Urinary bladder (tissue), 4 donors: Measurements from ENCODE around the gene SUMF1. TPM values are rescaled to one million over a fixed set of nuclear protein-coding genes. Genes with fewer than 3 reads are reported as not detected.
"Not testable (repeated sequence)": the region's sequence is repeated elsewhere in the genome, so short reads cannot be mapped to it uniquely, and the experiment has no call there.

Experiments used
- DNase-seq: peaks from one replicate; pipeline ENCODE4 v3.0.0-alpha.2; 2015; ENCODE audit errors: extremely low spot score
- H3K27ac ChIP-seq: one replicate; pipeline ENCODE4 v1.5.1; 2013; ENCODE audit warnings: low read depth, mild to moderate bottlenecking, moderate library complexity
- H3K36me3 ChIP-seq: one replicate; pipeline ENCODE4 v1.6.1; 2013; ENCODE audit warnings: mild to moderate bottlenecking, moderate library complexity; ENCODE audit not compliant: insufficient read depth
- H3K4me1 ChIP-seq: one replicate; pipeline ENCODE4 v1.6.1; 2013; ENCODE audit warnings: mild to moderate bottlenecking, moderate library complexity; ENCODE audit not compliant: insufficient read depth
- H3K4me3 ChIP-seq: one replicate; pipeline ENCODE4 v1.5.1; 2013; ENCODE audit warnings: low read depth, low read length
- WGBS: extraction: QIAGEN DNeasy Blood & Tissue Kit; methylation state at CpG from one replicate; pipeline ENCODE4 v1.1.7; 2013; 5-methylcytosine and 5-hydroxymethylcytosine counted together
- polyA plus RNA-seq: library from polyadenylated mRNA; stranded (reverse); fragments of 200-250 nt; gene quantifications from one replicate; pipeline ENCODE4 v1.2.3, GENCODE V29; 2013
- total RNA-seq: library from RNA; depleted of rRNA; stranded (reverse); fragments of >200 nt; gene quantifications from one replicate; pipeline ENCODE4 v1.2.3, GENCODE V29; 2014
- donor health status: healthy with polysubstance abuse.
- donor health status: healthy.

The SUMF1 gene
- total and polyA plus RNA-seq, 2 donors: 26.4 to 51.2 TPM

GRCh38 chr3:4332991-4333390 is 134.1 kb downstream of the SUMF1 start:
- no peak for DNase-seq
- Histone ChIP-seq H3K36me3 (no peaks in the 10 kb centered on the region), H3K4me3 (no peak overlapping the region), H3K4me1 (no peaks in the 10 kb centered on the region), H3K27ac (no peak overlapping the region)
- 95% methylated on average over 3 of the region's 3 CpGs for WGBS

- no peak overlapping the region for H3K4me3 ChIP-seq
- no peak overlapping the region for H3K27ac ChIP-seq
- DNase-seq: no peak
- no peaks in the 10 kb centered on the region for H3K4me1 ChIP-seq
- WGBS: 90% methylated on average over 3 of the region's 3 CpGs
- no peaks in the 10 kb centered on the region for H3K36me3 ChIP-seq
Measured at GRCh38 chr3:4332574-4332973, 134.5 kb downstream of the SUMF1 start.

- no peak overlapping the region for H3K4me3 ChIP-seq
- no peaks in the 10 kb centered on the region for H3K4me1 ChIP-seq
- H3K27ac ChIP-seq: no peak overlapping the region
- 98% methylated on average over 1 of the region's 1 CpG for WGBS
- no peak for DNase-seq
- H3K36me3 ChIP-seq: no peaks in the 10 kb centered on the region
Measured at GRCh38 chr3:4332111-4332510, 135.0 kb downstream of the SUMF1 start.

GRCh38 chr3:4329806-4330205 is 137.3 kb downstream of the SUMF1 start:
- not testable (repeated sequence) for H3K36me3 ChIP-seq, H3K27ac ChIP-seq, DNase-seq, H3K4me3 ChIP-seq, H3K4me1 ChIP-seq

- H3K27ac ChIP-seq: no peak overlapping the region
- no peaks in the 10 kb centered on the region for H3K36me3 ChIP-seq
- no peak for DNase-seq
- H3K4me3 ChIP-seq: no peak overlapping the region
- 93% methylated on average over 1 of the region's 1 CpG for WGBS
- H3K4me1 ChIP-seq: no peaks in the 10 kb centered on the region
Measured at GRCh38 chr3:4326868-4327267, 140.2 kb downstream of the SUMF1 start.

GRCh38 chr3:4323246-4324027 is 143.6 kb downstream of the SUMF1 start:
- Histone ChIP-seq H3K36me3 (no peaks in the 10 kb centered on the region), H3K4me1 (no peaks in the 10 kb centered on the region), H3K4me3 (no peak overlapping the region), H3K27ac (no peak overlapping the region)
- 86% methylated on average over 3 of the region's 3 CpGs for WGBS
- no peak for DNase-seq

GRCh38 chr3:4322635-4323034 is 144.4 kb downstream of the SUMF1 start:
- Histone ChIP-seq H3K4me3 (no peak overlapping the region), H3K27ac (no peak overlapping the region), H3K4me1 (no peaks in the 10 kb centered on the region), H3K36me3 (no peaks in the 10 kb centered on the region)
- no peak for DNase-seq
- whole genome bisulfite sequencing: 82% methylated on average over 1 of the region's 1 CpG

- H3K4me3 ChIP-seq: no peak overlapping the region
- H3K36me3 ChIP-seq: no peaks in the 10 kb centered on the region
- no peak for DNase-seq
- no peak overlapping the region for H3K27ac ChIP-seq
- no peaks in the 10 kb centered on the region for H3K4me1 ChIP-seq
- WGBS: 94% methylated on average over 1 of the region's 1 CpG
Measured at GRCh38 chr3:4321732-4322131, 145.3 kb downstream of the SUMF1 start.

GRCh38 chr3:4320096-4320911 is 146.8 kb downstream of the SUMF1 start:
- Histone ChIP-seq H3K36me3 (peaks cover 2% of the 10 kb centered on the region), H3K4me3 (no peak overlapping the region), H3K4me1 (no peaks in the 10 kb centered on the region), H3K27ac (no peak overlapping the region)
- DNase-seq: no peak

GRCh38 chr3:4314688-4315087 is 152.4 kb downstream of the SUMF1 start:
- H3K4me3 ChIP-seq: no peak overlapping the region
- H3K27ac ChIP-seq: no peak overlapping the region
- 80% methylated on average over 4 of the region's 4 CpGs for whole genome bisulfite sequencing
- no peaks in the 10 kb centered on the region for H3K4me1 ChIP-seq
- DNase-seq: no peak
- peaks cover 7% of the 10 kb centered on the region for H3K36me3 ChIP-seq

- Histone ChIP-seq H3K4me1 (no peaks in the 10 kb centered on the region), H3K27ac (no peak overlapping the region), H3K4me3 (no peak overlapping the region), H3K36me3 (peaks cover 7% of the 10 kb centered on the region)
- DNase-seq: no peak
- 94% methylated on average over 4 of the region's 4 CpGs for WGBS
Measured at GRCh38 chr3:4313606-4314293, 153.3 kb downstream of the SUMF1 start.

GRCh38 chr3:4311496-4311895 is 155.6 kb downstream of the SUMF1 start:
- peaks cover 7% of the 10 kb centered on the region for H3K36me3 ChIP-seq
- H3K4me1 ChIP-seq: no peaks in the 10 kb centered on the region
- no peak overlapping the region for H3K4me3 ChIP-seq
- DNase-seq: no peak
- no peak overlapping the region for H3K27ac ChIP-seq
